ENCODE measurements around the gene TRERF1. TPM values are rescaled to one million over a fixed set of nuclear protein-coding genes. Genes with fewer than 3 reads are reported as not detected.

The TRERF1 gene, protein sequence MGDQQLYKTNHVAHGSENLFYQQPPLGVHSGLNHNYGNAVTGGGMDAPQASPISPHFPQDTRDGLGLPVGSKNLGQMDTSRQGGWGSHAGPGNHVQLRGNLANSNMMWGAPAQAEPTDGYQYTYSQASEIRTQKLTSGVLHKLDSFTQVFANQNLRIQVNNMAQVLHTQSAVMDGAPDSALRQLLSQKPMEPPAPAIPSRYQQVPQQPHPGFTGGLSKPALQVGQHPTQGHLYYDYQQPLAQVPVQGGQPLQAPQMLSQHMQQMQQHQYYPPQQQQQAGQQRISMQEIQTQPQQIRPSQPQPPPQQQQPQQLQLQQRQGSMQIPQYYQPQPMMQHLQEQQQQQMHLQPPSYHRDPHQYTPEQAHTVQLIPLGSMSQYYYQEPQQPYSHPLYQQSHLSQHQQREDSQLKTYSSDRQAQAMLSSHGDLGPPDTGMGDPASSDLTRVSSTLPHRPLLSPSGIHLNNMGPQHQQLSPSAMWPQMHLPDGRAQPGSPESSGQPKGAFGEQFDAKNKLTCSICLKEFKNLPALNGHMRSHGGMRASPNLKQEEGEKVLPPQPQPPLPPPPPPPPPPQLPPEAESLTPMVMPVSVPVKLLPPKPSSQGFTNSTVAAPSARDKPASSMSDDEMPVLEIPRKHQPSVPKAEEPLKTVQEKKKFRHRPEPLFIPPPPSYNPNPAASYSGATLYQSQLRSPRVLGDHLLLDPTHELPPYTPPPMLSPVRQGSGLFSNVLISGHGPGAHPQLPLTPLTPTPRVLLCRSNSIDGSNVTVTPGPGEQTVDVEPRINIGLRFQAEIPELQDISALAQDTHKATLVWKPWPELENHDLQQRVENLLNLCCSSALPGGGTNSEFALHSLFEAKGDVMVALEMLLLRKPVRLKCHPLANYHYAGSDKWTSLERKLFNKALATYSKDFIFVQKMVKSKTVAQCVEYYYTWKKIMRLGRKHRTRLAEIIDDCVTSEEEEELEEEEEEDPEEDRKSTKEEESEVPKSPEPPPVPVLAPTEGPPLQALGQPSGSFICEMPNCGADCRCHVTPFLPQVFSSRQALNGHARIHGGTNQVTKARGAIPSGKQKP (N-terminal part only)
- 8.3 TPM for polyA plus RNA-seq (2013, experiment 1 of 2)
- polyA plus RNA-seq (2013, experiment 2 of 2) = 7.9 TPM

GRCh38 chr6:42451333-42452170 lies at the start of gene TRERF1:
Gene TRERF1 (minus strand): TSS chr6:42451926. CDS start chr6:42269590, 182,336 bp downstream.
- Histone ChIP-seq H3K4me1 (ENCODE audit: control insufficient read depth, insufficient read depth, low read depth, low read length) (peaks cover 5% of the 10 kb centered on the region), H3K4ac (ENCODE audit: low read depth in 1 of 2, low read length in 2 of 2) (peak within 1 kb of the TSS; percentile 100), H3K23ac (ENCODE audit: low read length in 2 of 2) (peak within 1 kb of the TSS; percentile 98 to 100), H3K27me3 (ENCODE audit: control insufficient read depth in 1 of 2, insufficient read depth in 1 of 2, low read length in 2 of 2) (no peaks in the 10 kb centered on the region), H2BK5ac (ENCODE audit: low read depth, low read length, poor library complexity, severe bottlenecking) (peak within 1 kb of the TSS; percentile 88), H2BK15ac (ENCODE audit: low read depth, poor library complexity, severe bottlenecking) (peak within 1 kb of the TSS; percentile 97), H2AK5ac (ENCODE audit: low read length, severe bottlenecking) (peak within 1 kb of the TSS; percentile 73), H3K27ac (ENCODE audit: low read length, poor library complexity, severe bottlenecking) (peak within 1 kb of the TSS; percentile 93), H2BK120ac (ENCODE audit: low read depth, low read length) (peak within 1 kb of the TSS; percentile 97), H3K9ac (ENCODE audit: low read length) (peak within 1 kb of the TSS; percentile 90), H2BK12ac (ENCODE audit: low read length in 2 of 2) (peak within 1 kb of the TSS; percentile 57 to 96), H2AFZ (ENCODE audit: low read depth, low read length) (peak within 1 kb of the TSS; percentile 81), H4K8ac (ENCODE audit: low read length) (peak within 1 kb of the TSS; percentile 98), H3K18ac (ENCODE audit: low read depth in 1 of 2, low read length in 2 of 2) (peak within 1 kb of the TSS; percentile 100), H3K79me1 (replicated peaks; ENCODE audit: low read length, poor library complexity, severe bottlenecking) (peaks cover 5% of the 10 kb centered on the region), H4K91ac (ENCODE audit: low read length) (peak within 1 kb of the TSS; percentile 100), H3K14ac (ENCODE audit: low read length in 2 of 2) (peak within 1 kb of the TSS; percentile 94 to 100), H3K9me3 (ENCODE audit: control insufficient read depth, low read length) (no peaks in the 10 kb centered on the region), H3K4me3 (ENCODE audit: insufficient read depth in 1 of 2, low read depth in 1 of 2, low read length in 2 of 2) (peak within 1 kb of the TSS; percentile 92 to 93), H3K4me2 (ENCODE audit: low read length, poor library complexity, severe bottlenecking) (peak within 1 kb of the TSS; percentile 74), H3K36me3 (ENCODE audit: control insufficient read depth in 1 of 2, insufficient read depth in 2 of 2, low read depth in 1 of 2, low read length in 2 of 2) (no peaks in the 10 kb centered on the region)
- DNase-seq = peak; percentile 90
- WGBS = 2% methylated on average over 31 of the region's 36 CpGs

- H3K36me3 ChIP-seq (ENCODE audit: control insufficient read depth in 1 of 2, insufficient read depth in 2 of 2, low read depth in 1 of 2, low read length in 2 of 2) = no peaks in the 10 kb centered on the region
- WGBS = 70% methylated on average over 6 of the region's 7 CpGs
- no peak overlapping the region for H2BK120ac ChIP-seq (ENCODE audit: low read depth, low read length)
- H2AK5ac ChIP-seq (ENCODE audit: low read length, severe bottlenecking) = no peak overlapping the region
- H3K4me3 ChIP-seq (ENCODE audit: insufficient read depth in 1 of 2, low read depth in 1 of 2, low read length in 2 of 2) = no peak overlapping the region
- H3K4me1 ChIP-seq (ENCODE audit: control insufficient read depth, insufficient read depth, low read depth, low read length) = no peaks in the 10 kb centered on the region
- no peaks in the 10 kb centered on the region for H3K79me1 ChIP-seq (replicated peaks; ENCODE audit: low read length, poor library complexity, severe bottlenecking)
- no peak overlapping the region for H3K4me2 ChIP-seq (ENCODE audit: low read length, poor library complexity, severe bottlenecking)
- H3K4ac ChIP-seq (ENCODE audit: low read depth in 1 of 2, low read length in 2 of 2) = no peak overlapping the region
- H3K23ac ChIP-seq (ENCODE audit: low read length in 2 of 2) = no peak overlapping the region
- no peak overlapping the region for H2BK15ac ChIP-seq (ENCODE audit: low read depth, poor library complexity, severe bottlenecking)
- H4K91ac ChIP-seq (ENCODE audit: low read length) = no peak overlapping the region
- H4K8ac ChIP-seq (ENCODE audit: low read length) = no peak overlapping the region
- H3K27me3 ChIP-seq (ENCODE audit: control insufficient read depth in 1 of 2, insufficient read depth in 1 of 2, low read length in 2 of 2) = no peaks in the 10 kb centered on the region
- H3K9ac ChIP-seq (ENCODE audit: low read length) = no peak overlapping the region
- no peak overlapping the region for H2BK5ac ChIP-seq (ENCODE audit: low read depth, low read length, poor library complexity, severe bottlenecking)
- H3K27ac ChIP-seq (ENCODE audit: low read length, poor library complexity, severe bottlenecking) = no peak overlapping the region
- no peak overlapping the region for H3K14ac ChIP-seq (ENCODE audit: low read length in 2 of 2)
- no peak overlapping the region for H2BK12ac ChIP-seq (ENCODE audit: low read length in 2 of 2)
- no peak overlapping the region for H2AFZ ChIP-seq (ENCODE audit: low read depth, low read length)
- DNase-seq = peak; percentile 13
- H3K9me3 ChIP-seq (ENCODE audit: control insufficient read depth, low read length) = no peaks in the 10 kb centered on the region
- H3K18ac ChIP-seq (ENCODE audit: low read depth in 1 of 2, low read length in 2 of 2) = no peak overlapping the region
These were observed 46.9 kb upstream of the TRERF1 start for GRCh38 chr6:42498473-42499128.

GRCh38 chr6:42493914-42494539 lies 42.3 kb upstream of the TRERF1 start:
- Histone ChIP-seq H3K23ac (ENCODE audit: low read length in 2 of 2) (no peak overlapping the region), H2AK5ac (ENCODE audit: low read length, severe bottlenecking) (no peak overlapping the region), H3K4ac (ENCODE audit: low read depth in 1 of 2, low read length in 2 of 2) (no peak overlapping the region), H2BK5ac (ENCODE audit: low read depth, low read length, poor library complexity, severe bottlenecking) (no peak overlapping the region), H2AFZ (ENCODE audit: low read depth, low read length) (no peak overlapping the region), H2BK15ac (ENCODE audit: low read depth, poor library complexity, severe bottlenecking) (no peak overlapping the region), H3K4me1 (ENCODE audit: control insufficient read depth, insufficient read depth, low read depth, low read length) (no peaks in the 10 kb centered on the region), H3K27ac (ENCODE audit: low read length, poor library complexity, severe bottlenecking) (no peak overlapping the region), H3K4me3 (ENCODE audit: insufficient read depth in 1 of 2, low read depth in 1 of 2, low read length in 2 of 2) (no peak overlapping the region), H3K4me2 (ENCODE audit: low read length, poor library complexity, severe bottlenecking) (no peak overlapping the region), H3K14ac (ENCODE audit: low read length in 2 of 2) (no peak overlapping the region), H3K9me3 (ENCODE audit: control insufficient read depth, low read length) (no peaks in the 10 kb centered on the region), H4K91ac (ENCODE audit: low read length) (no peak overlapping the region), H2BK120ac (ENCODE audit: low read depth, low read length) (no peak overlapping the region), H3K18ac (ENCODE audit: low read depth in 1 of 2, low read length in 2 of 2) (no peak overlapping the region), H2BK12ac (ENCODE audit: low read length in 2 of 2) (no peak overlapping the region), H3K27me3 (ENCODE audit: control insufficient read depth in 1 of 2, insufficient read depth in 1 of 2, low read length in 2 of 2) (no peaks in the 10 kb centered on the region), H3K79me1 (replicated peaks; ENCODE audit: low read length, poor library complexity, severe bottlenecking) (no peaks in the 10 kb centered on the region), H3K9ac (ENCODE audit: low read length) (no peak overlapping the region), H3K36me3 (ENCODE audit: control insufficient read depth in 1 of 2, insufficient read depth in 2 of 2, low read depth in 1 of 2, low read length in 2 of 2) (no peaks in the 10 kb centered on the region), H4K8ac (ENCODE audit: low read length) (no peak overlapping the region)
- no peak for DNase-seq
- WGBS = 88% methylated on average over 10 of the region's 14 CpGs

Measured in mesenchymal stem cell (in vitro differentiated cells and primary cell).